Measurements from ENCODE around the gene TGM2. TPM values are rescaled to one million over a fixed set of nuclear protein-coding genes. Genes with fewer than 3 reads are reported as not detected.

The TGM2 gene
- total RNA-seq, 2 donors from 2014 or later: 0.27 to 0.37 TPM

DNA sequence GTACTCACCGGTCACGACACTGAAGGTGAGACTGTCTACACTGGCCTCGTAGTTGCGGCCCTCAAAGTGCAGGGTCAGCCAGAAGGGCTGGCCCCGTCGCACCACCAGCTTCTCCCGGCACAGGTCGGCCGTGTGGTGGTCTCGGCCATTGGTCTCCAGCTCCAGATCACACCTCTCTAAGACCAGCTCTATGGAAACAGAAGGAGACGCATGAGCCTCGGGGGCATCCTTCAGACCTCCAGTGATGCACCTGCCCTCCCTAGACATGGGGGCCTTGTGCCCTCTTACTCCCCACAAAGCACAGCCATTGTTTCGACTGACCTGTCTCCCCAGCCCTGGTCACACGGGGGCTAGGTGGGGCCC, 3.7 kb downstream of the TGM2 start:
- TF ChIP-seq CTCF (conservative IDR thresholded peaks at IDR 0.05): no peak
- no peaks in the 10 kb centered on the region for H3K4me1 Mint-ChIP-seq
- H3K9ac ChIP-seq (ENCODE audit: extremely low read depth, low read length, poor library complexity, severe bottlenecking): no peak overlapping the region
- no peak overlapping the region for H3K27ac ChIP-seq (ENCODE audit: low read depth, low read length)
- no peaks in the 10 kb centered on the region for H3K36me3 Mint-ChIP-seq (ENCODE audit: low read depth)
- H3K9me3 Mint-ChIP-seq: no peaks in the 10 kb centered on the region
- H3K27me3 ChIP-seq (ENCODE audit: control insufficient read depth, insufficient read depth, low read length, poor library complexity, severe bottlenecking): peaks cover 5% of the 10 kb centered on the region
- H3K4me3 ChIP-seq (ENCODE audit: low read length): no peak overlapping the region
- H3K4me1 ChIP-seq (ENCODE audit: control insufficient read depth, insufficient read depth, low read length): no peaks in the 10 kb centered on the region
- no peak overlapping the region for H3K27ac Mint-ChIP-seq
- H3K4me3 Mint-ChIP-seq: no peak overlapping the region
- no peaks in the 10 kb centered on the region for H3K36me3 ChIP-seq (ENCODE audit: control insufficient read depth, insufficient read depth, low read length)
- no peak for DNase-seq
- WGBS, 2 experiments (ENCODE audit: insufficient coverage in 1 of 2, insufficient read length in 1 of 2): 93 to 95% methylated on average over 7 to 14 of the region's 14 CpGs
- peaks cover 10% of the 10 kb centered on the region for H3K27me3 Mint-ChIP-seq (ENCODE audit: insufficient read depth)
- H3K9me3 ChIP-seq (ENCODE audit: control insufficient read depth, low read length): no peaks in the 10 kb centered on the region

GRCh38 chr20:38159957-38160756, 4.9 kb downstream of the TGM2 start:
- no peaks in the 10 kb centered on the region for H3K9me3 ChIP-seq (ENCODE audit: control insufficient read depth, low read length)
- no peak overlapping the region for H3K27ac ChIP-seq (ENCODE audit: low read depth, low read length)
- no peak overlapping the region for H3K9ac ChIP-seq (ENCODE audit: extremely low read depth, low read length, poor library complexity, severe bottlenecking)
- no peak overlapping the region for H3K4me3 Mint-ChIP-seq
- 92 to 95% methylated on average over 6 to 7 of the region's 7 CpGs for WGBS, 2 experiments (ENCODE audit: insufficient coverage in 1 of 2, insufficient read length in 1 of 2)
- no peak for TF ChIP-seq CTCF (conservative IDR thresholded peaks at IDR 0.05)
- no peak for DNase-seq
- H3K9me3 Mint-ChIP-seq: no peaks in the 10 kb centered on the region
- no peaks in the 10 kb centered on the region for H3K36me3 Mint-ChIP-seq (ENCODE audit: low read depth)
- no peaks in the 10 kb centered on the region for H3K4me1 Mint-ChIP-seq
- no peaks in the 10 kb centered on the region for H3K36me3 ChIP-seq (ENCODE audit: control insufficient read depth, insufficient read depth, low read length)
- H3K4me3 ChIP-seq (ENCODE audit: low read length): no peak overlapping the region
- H3K27ac Mint-ChIP-seq: no peak overlapping the region
- peaks cover 7% of the 10 kb centered on the region for H3K27me3 Mint-ChIP-seq (ENCODE audit: insufficient read depth)
- no peaks in the 10 kb centered on the region for H3K4me1 ChIP-seq (ENCODE audit: control insufficient read depth, insufficient read depth, low read length)
- H3K27me3 ChIP-seq (ENCODE audit: control insufficient read depth, insufficient read depth, low read length, poor library complexity, severe bottlenecking): peaks cover 5% of the 10 kb centered on the region

DNA sequence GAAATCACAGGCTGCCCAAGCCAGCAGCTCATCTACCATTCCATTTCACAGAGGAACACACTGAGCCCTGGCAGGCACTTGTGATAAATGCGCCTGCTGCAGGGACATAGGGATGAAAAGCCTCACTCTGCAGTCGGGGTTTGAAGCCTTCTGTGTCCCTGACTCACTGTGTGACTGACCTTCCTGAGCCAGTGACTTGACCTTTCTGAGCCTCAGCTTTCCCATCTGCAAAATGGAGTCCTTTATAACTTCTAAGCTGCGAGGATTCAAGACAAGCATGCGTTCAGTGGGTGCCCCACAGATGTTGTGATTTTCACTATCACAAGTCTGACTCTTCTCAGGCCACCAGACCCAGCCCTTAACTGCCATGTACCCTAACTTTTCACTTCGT, 5.5 kb downstream of the TGM2 start:
- H3K27ac ChIP-seq (ENCODE audit: low read depth, low read length): no peak overlapping the region
- H3K9me3 Mint-ChIP-seq: no peaks in the 10 kb centered on the region
- 86 to 91% methylated on average over 4 to 5 of the region's 5 CpGs for WGBS, 2 experiments (ENCODE audit: insufficient coverage in 1 of 2, insufficient read length in 1 of 2)

More for the DNA sequence above, 5.5 kb downstream of the TGM2 start:
- no peaks in the 10 kb centered on the region for H3K9me3 ChIP-seq (ENCODE audit: control insufficient read depth, low read length)
- DNase-seq: no peak
- H3K36me3 ChIP-seq (ENCODE audit: control insufficient read depth, insufficient read depth, low read length): no peaks in the 10 kb centered on the region
- H3K27me3 Mint-ChIP-seq (ENCODE audit: insufficient read depth): peaks cover 3% of the 10 kb centered on the region
- no peaks in the 10 kb centered on the region for H3K4me1 ChIP-seq (ENCODE audit: control insufficient read depth, insufficient read depth, low read length)
- H3K27ac Mint-ChIP-seq: no peak overlapping the region
- H3K4me1 Mint-ChIP-seq: no peaks in the 10 kb centered on the region
- no peak overlapping the region for H3K4me3 ChIP-seq (ENCODE audit: low read length)
- H3K9ac ChIP-seq (ENCODE audit: extremely low read depth, low read length, poor library complexity, severe bottlenecking): no peak overlapping the region
- peaks cover 2% of the 10 kb centered on the region for H3K27me3 ChIP-seq (ENCODE audit: control insufficient read depth, insufficient read depth, low read length, poor library complexity, severe bottlenecking)
- no peak overlapping the region for H3K4me3 Mint-ChIP-seq
- no peaks in the 10 kb centered on the region for H3K36me3 Mint-ChIP-seq (ENCODE audit: low read depth)
- no peak for TF ChIP-seq CTCF (conservative IDR thresholded peaks at IDR 0.05)
